WTC11 (cell line): ENCODE data around the gene KRT222. TPM values are rescaled to one million over a fixed set of nuclear protein-coding genes. Genes with fewer than 3 reads are reported as not detected.

Experiments
- ATAC-seq: fragments of 200-7000 bp; cut with Tn5 transposase; 2 replicates; pipeline ENCODE4 v1.10.0; 2021; ENCODE audit warnings: mild to moderate bottlenecking, moderate library complexity
- CTCF ChIA-PET: fragments of 300-600 bp; sonication (Branson Sonifier 250); formaldehyde crosslinking; loops from one replicate; lab custom pipeline; 2021; ENCODE audit warnings: antibody characterized with exemption; lab: Charles Lee
- POLR2A ChIA-PET: fragments of 350-600 bp; sonication (Branson Sonifier 250); formaldehyde crosslinking; loops from one replicate; lab custom pipeline; 2021; ENCODE audit warnings: antibody characterized with exemption; lab: Charles Lee
- DNase-seq: peaks from one replicate; pipeline ENCODE4 v3.0.0; 2021; ENCODE audit warnings: low spot score
- H3K27ac Mint-ChIP-seq: 2 replicates; pipeline ENCODE4 v1.8.0; 2021; ENCODE audit warnings: mixed read lengths
- H3K27me3 Mint-ChIP-seq: 2 replicates; pipeline ENCODE4 v1.8.0; 2021; ENCODE audit warnings: low read depth, mild to moderate bottlenecking, moderate library complexity, mixed read lengths
- H3K36me3 Mint-ChIP-seq: 2 replicates; pipeline ENCODE4 v1.8.0; 2021; ENCODE audit warnings: mixed read lengths
- H3K4me1 Mint-ChIP-seq: 2 replicates; pipeline ENCODE4 v1.8.0; 2022; ENCODE audit warnings: mixed read lengths
- H3K4me3 Mint-ChIP-seq: 2 replicates; pipeline ENCODE4 v1.8.0; 2021; ENCODE audit warnings: mild to moderate bottlenecking, moderate library complexity, mixed read lengths
- H3K9me3 Mint-ChIP-seq: 2 replicates; pipeline ENCODE4 v1.8.0; 2021; ENCODE audit warnings: mixed read lengths
- EMX1 ChIP-seq: fragments of 250-450 bp; sonication (Bioruptor Pico); IDR thresholded peaks from 2 replicates; pipeline ENCODE4 v1.8.0; 2021; ENCODE audit warnings: mild to moderate bottlenecking
- ETV6 ChIP-seq: sonication (generic); formaldehyde crosslinking; IDR thresholded peaks from 2 replicates; pipeline ENCODE4 v1.8.1; 2022; ENCODE audit warnings: mild to moderate bottlenecking, missing genetic modification reagents
- FOXK1 ChIP-seq: sonication (generic); formaldehyde crosslinking; IDR thresholded peaks from 2 replicates; pipeline ENCODE4 v1.8.0; 2022; ENCODE audit warnings: mild to moderate bottlenecking, moderate library complexity, missing genetic modification reagents
- IRF2 ChIP-seq: sonication (generic); formaldehyde crosslinking; IDR thresholded peaks from 2 replicates; pipeline ENCODE4 v1.8.0; 2022; ENCODE audit warnings: low read depth, missing genetic modification reagents, borderline replicate concordance
- NR2C2 ChIP-seq: sonication (generic); formaldehyde crosslinking; IDR thresholded peaks from 2 replicates; pipeline ENCODE4 v1.8.0; 2022; ENCODE audit warnings: mild to moderate bottlenecking, missing genetic modification reagents
- NR3C1 ChIP-seq: sonication (generic); formaldehyde crosslinking; conservative IDR thresholded peaks from 2 replicates; pipeline ENCODE4 v1.8.1; 2023; ENCODE audit warnings: low read depth, mild to moderate bottlenecking, missing genetic modification reagents
- PRRX2 ChIP-seq: fragments of 250-450 bp; sonication (Bioruptor Pico); IDR thresholded peaks from 2 replicates; pipeline ENCODE4 v1.8.0; 2021; ENCODE audit warnings: mild to moderate bottlenecking
- SMAD3 ChIP-seq: sonication (generic); formaldehyde crosslinking; IDR thresholded peaks from 2 replicates; pipeline ENCODE4 v1.8.0; 2022; ENCODE audit warnings: missing genetic modification reagents, mild to moderate bottlenecking, borderline replicate concordance
- TP53 ChIP-seq: sonication (generic); formaldehyde crosslinking; IDR thresholded peaks from 2 replicates; pipeline ENCODE4 v1.8.1; 2023; ENCODE audit warnings: mild to moderate bottlenecking, missing genetic modification reagents
- ZNF138 ChIP-seq: sonication (generic); formaldehyde crosslinking; conservative IDR thresholded peaks from 2 replicates; pipeline ENCODE4 v1.8.1; 2022; ENCODE audit warnings: mild to moderate bottlenecking, moderate library complexity, missing genetic modification reagents
- ZNF232 ChIP-seq: sonication (generic); formaldehyde crosslinking; IDR thresholded peaks from 2 replicates; pipeline ENCODE4 v1.8.0; 2022; ENCODE audit warnings: mild to moderate bottlenecking, missing genetic modification reagents
- ZNF263 ChIP-seq: sonication (generic); formaldehyde crosslinking; IDR thresholded peaks from 2 replicates; pipeline ENCODE4 v1.8.1; 2022; ENCODE audit warnings: low read depth, mild to moderate bottlenecking, moderate library complexity, missing genetic modification reagents
- ZNF396 ChIP-seq: fragments of 250-450 bp; sonication (Bioruptor Pico); IDR thresholded peaks from 2 replicates; pipeline ENCODE4 v1.8.0; 2021; ENCODE audit warnings: mild to moderate bottlenecking, moderate library complexity, borderline replicate concordance
- total RNA-seq: library from RNA; stranded (reverse); gene quantifications from 3 replicates; pipeline ENCODE4 v1.2.3, GENCODE V29; 2021
- TF ChIP-seq, protein P1 (sequence below): sonication (generic); formaldehyde crosslinking; IDR thresholded peaks from 2 replicates; pipeline ENCODE4 v1.8.1; 2022; ENCODE audit warnings: missing genetic modification reagents, borderline replicate concordance
- TF ChIP-seq, protein P2 (sequence below): fragments of 250-450 bp; sonication (Bioruptor Pico); IDR thresholded peaks from 2 replicates; pipeline ENCODE4 v1.9.0; 2021; ENCODE audit warnings: mild to moderate bottlenecking
- TF ChIP-seq, protein P3 (sequence below): sonication (generic); formaldehyde crosslinking; IDR thresholded peaks from 2 replicates; pipeline ENCODE4 v1.8.1; 2022; ENCODE audit warnings: low read depth, missing genetic modification reagents, borderline replicate concordance
- TF ChIP-seq, protein P4 (sequence below): sonication (generic); formaldehyde crosslinking; IDR thresholded peaks from 2 replicates; pipeline ENCODE4 v1.8.0; 2023; ENCODE audit warnings: mild to moderate bottlenecking, missing genetic modification reagents
- TF ChIP-seq, protein P5 (sequence below): sonication (generic); formaldehyde crosslinking; IDR thresholded peaks from 2 replicates; pipeline ENCODE4 v1.8.0; 2022; ENCODE audit warnings: mild to moderate bottlenecking, missing genetic modification reagents
- TF ChIP-seq, protein P6 (sequence below): sonication (generic); formaldehyde crosslinking; IDR thresholded peaks from 2 replicates; pipeline ENCODE4 v1.8.1; 2022; ENCODE audit warnings: mild to moderate bottlenecking, moderate library complexity, missing genetic modification reagents

The KRT222 gene
- total RNA-seq, 1 experiment from 2014 or later, result 0.09 TPM

DNA sequence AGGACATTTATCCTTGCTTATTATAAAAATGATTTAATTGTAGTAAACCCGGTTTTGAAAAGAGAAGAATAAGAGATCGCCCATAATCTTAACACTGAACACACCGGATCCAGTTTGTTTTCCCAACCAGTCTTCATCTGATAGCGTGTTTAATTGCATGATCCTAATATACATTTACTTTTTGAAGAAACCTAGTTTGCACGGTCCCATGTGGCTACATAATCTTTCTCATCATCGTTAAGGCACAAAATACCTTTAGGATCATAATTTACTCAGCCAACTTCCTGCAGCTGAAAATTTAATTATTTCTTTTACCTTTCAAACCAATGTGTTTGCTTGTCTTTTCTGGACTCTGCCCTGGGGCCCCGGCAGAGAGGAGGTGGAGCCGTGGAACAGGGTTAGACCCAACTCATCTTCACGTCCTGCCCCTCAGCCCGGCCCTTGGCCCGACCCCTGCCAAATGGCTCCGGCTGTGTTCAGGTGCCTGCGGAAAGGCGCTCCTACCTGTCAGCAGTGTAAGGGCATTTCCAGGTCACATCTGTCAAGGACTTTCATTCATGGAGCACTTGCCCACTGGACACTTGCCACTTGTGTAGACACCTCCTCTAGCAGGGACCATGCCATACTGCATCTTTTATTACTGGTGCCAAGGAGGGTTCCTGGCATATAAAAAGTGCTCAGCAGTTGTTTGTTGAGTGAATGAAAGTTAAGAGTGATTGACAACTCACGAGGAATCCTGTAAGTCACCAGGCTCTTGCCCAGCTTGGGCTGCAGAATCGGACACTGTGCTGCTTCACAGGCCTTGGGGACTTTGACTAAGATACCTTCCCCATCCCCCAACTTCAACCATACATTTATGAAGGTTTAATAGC, 46.0 kb downstream of the KRT222 start:
- Mint-ChIP-seq H3K4me1 (peaks cover 5% of the 10 kb centered on the region), H3K27ac (no peak overlapping the region), H3K36me3 (no peaks in the 10 kb centered on the region), H3K9me3 (no peaks in the 10 kb centered on the region), H3K4me3 (no peak overlapping the region), H3K27me3 (peaks cover 6% of the 10 kb centered on the region; the same call in 1 of the 2 replicates)
- CTCF ChIA-PET, result interaction anchor here (0.6 to 1.8 kb wide), 55 partner anchors 8 to 635 kb away, joined by 3 to 15 read pairs (median 4); partner anchors contain the start of genes GJD3, KRT20, KRT222 and KRT24
- POLR2A ChIA-PET, result interaction anchor here (0.7 kb wide), 1 partner anchor 1047 kb away, joined by 3 read pairs; no protein-coding TSS in a partner anchor
- ATAC-seq (no peak), DNase-seq (no peak)
- no peak for TF ChIP-seq NR3C1 (CRISPR knock-in tag)
- TF ChIP-seq PRRX2 (CRISPR knock-in tag), result no peak
- TF ChIP-seq ETV6, result no peak
- TF ChIP-seq FOXK1 (CRISPR knock-in tag), result no peak
- TF ChIP-seq, protein P1, sequence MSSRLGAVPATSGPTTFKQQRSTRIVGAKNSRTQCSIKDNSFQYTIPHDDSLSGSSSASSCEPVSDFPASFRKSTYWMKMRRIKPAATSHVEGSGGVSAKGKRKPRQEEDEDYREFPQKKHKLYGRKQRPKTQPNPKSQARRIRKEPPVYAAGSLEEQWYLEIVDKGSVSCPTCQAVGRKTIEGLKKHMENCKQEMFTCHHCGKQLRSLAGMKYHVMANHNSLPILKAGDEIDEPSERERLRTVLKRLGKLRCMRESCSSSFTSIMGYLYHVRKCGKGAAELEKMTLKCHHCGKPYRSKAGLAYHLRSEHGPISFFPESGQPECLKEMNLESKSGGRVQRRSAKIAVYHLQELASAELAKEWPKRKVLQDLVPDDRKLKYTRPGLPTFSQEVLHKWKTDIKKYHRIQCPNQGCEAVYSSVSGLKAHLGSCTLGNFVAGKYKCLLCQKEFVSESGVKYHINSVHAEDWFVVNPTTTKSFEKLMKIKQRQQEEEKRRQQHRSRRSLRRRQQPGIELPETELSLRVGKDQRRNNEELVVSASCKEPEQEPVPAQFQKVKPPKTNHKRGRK, result no peak
- no peak for TF ChIP-seq ZNF263
- TF ChIP-seq, protein P2, sequence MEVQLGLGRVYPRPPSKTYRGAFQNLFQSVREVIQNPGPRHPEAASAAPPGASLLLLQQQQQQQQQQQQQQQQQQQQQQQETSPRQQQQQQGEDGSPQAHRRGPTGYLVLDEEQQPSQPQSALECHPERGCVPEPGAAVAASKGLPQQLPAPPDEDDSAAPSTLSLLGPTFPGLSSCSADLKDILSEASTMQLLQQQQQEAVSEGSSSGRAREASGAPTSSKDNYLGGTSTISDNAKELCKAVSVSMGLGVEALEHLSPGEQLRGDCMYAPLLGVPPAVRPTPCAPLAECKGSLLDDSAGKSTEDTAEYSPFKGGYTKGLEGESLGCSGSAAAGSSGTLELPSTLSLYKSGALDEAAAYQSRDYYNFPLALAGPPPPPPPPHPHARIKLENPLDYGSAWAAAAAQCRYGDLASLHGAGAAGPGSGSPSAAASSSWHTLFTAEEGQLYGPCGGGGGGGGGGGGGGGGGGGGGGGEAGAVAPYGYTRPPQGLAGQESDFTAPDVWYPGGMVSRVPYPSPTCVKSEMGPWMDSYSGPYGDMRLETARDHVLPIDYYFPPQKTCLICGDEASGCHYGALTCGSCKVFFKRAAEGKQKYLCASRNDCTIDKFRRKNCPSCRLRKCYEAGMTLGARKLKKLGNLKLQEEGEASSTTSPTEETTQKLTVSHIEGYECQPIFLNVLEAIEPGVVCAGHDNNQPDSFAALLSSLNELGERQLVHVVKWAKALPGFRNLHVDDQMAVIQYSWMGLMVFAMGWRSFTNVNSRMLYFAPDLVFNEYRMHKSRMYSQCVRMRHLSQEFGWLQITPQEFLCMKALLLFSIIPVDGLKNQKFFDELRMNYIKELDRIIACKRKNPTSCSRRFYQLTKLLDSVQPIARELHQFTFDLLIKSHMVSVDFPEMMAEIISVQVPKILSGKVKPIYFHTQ, result no peak
- TF ChIP-seq TP53 (CRISPR knock-in tag), result no peak
- TF ChIP-seq, protein P3, sequence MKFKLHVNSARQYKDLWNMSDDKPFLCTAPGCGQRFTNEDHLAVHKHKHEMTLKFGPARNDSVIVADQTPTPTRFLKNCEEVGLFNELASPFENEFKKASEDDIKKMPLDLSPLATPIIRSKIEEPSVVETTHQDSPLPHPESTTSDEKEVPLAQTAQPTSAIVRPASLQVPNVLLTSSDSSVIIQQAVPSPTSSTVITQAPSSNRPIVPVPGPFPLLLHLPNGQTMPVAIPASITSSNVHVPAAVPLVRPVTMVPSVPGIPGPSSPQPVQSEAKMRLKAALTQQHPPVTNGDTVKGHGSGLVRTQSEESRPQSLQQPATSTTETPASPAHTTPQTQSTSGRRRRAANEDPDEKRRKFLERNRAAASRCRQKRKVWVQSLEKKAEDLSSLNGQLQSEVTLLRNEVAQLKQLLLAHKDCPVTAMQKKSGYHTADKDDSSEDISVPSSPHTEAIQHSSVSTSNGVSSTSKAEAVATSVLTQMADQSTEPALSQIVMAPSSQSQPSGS (CRISPR knock-in tag), result no peak
- TF ChIP-seq NR2C2 (CRISPR knock-in tag), result no peak
- TF ChIP-seq, protein P4, sequence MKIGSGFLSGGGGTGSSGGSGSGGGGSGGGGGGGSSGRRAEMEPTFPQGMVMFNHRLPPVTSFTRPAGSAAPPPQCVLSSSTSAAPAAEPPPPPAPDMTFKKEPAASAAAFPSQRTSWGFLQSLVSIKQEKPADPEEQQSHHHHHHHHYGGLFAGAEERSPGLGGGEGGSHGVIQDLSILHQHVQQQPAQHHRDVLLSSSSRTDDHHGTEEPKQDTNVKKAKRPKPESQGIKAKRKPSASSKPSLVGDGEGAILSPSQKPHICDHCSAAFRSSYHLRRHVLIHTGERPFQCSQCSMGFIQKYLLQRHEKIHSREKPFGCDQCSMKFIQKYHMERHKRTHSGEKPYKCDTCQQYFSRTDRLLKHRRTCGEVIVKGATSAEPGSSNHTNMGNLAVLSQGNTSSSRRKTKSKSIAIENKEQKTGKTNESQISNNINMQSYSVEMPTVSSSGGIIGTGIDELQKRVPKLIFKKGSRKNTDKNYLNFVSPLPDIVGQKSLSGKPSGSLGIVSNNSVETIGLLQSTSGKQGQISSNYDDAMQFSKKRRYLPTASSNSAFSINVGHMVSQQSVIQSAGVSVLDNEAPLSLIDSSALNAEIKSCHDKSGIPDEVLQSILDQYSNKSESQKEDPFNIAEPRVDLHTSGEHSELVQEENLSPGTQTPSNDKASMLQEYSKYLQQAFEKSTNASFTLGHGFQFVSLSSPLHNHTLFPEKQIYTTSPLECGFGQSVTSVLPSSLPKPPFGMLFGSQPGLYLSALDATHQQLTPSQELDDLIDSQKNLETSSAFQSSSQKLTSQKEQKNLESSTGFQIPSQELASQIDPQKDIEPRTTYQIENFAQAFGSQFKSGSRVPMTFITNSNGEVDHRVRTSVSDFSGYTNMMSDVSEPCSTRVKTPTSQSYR, result no peak
- no peak for TF ChIP-seq SMAD3

DNA sequence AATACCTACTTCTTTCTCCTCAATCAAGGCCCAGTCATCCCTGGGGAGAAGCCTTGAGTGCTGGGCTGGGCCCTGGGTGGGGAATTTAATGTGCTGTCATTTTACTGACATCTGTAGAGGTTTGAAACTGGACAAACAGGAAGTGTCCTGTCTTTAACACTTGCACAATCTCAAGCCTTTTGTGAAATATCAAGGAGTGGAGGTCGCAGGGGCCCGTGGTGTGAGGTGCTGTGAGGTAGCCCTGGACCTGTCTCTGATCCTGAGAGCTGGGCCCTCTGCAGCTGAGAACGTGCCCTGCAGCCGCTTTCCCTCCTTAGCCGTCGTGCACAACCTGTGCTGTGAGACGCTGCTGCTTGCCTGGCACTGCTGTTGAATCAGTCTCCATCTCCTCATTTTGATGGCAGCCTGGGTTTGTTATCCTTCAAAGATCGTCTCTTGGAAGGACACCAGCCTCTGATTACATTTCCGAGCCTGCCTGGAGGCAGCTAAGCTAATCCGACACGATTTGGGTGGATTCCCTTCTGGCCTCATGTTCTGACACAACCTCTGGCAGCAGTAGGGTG, 47.2 kb downstream of the KRT222 start:
- ChIA-PET CTCF (interaction anchor here (0.6 to 3.8 kb wide), 8 partner anchors 9 to 245 kb away, joined by 3 to 28 read pairs (median 3); partner anchors contain the start of gene SMARCE1), POLR2A (interaction anchor here (0.7 kb wide), 1 partner anchor 277 kb away, joined by 5 read pairs; no protein-coding TSS in a partner anchor)
- Mint-ChIP-seq H3K4me1 (peaks cover 5% of the 10 kb centered on the region), H3K27ac (no peak overlapping the region), H3K27me3 (peaks cover 6% of the 10 kb centered on the region; the same call in 1 of the 2 replicates), H3K9me3 (no peaks in the 10 kb centered on the region), H3K4me3 (no peak overlapping the region), H3K36me3 (no peaks in the 10 kb centered on the region)
- peak; percentile 44 for DNase-seq
- TF ChIP-seq SMAD3 (no peak), ZNF396 (CRISPR knock-in tag) (no peak), IRF2 (CRISPR knock-in tag) (no peak), ZNF232 (CRISPR knock-in tag) (no peak), ZNF138 (CRISPR knock-in tag) (no peak), EMX1 (CRISPR knock-in tag) (no peak)
- TF ChIP-seq, protein P5, sequence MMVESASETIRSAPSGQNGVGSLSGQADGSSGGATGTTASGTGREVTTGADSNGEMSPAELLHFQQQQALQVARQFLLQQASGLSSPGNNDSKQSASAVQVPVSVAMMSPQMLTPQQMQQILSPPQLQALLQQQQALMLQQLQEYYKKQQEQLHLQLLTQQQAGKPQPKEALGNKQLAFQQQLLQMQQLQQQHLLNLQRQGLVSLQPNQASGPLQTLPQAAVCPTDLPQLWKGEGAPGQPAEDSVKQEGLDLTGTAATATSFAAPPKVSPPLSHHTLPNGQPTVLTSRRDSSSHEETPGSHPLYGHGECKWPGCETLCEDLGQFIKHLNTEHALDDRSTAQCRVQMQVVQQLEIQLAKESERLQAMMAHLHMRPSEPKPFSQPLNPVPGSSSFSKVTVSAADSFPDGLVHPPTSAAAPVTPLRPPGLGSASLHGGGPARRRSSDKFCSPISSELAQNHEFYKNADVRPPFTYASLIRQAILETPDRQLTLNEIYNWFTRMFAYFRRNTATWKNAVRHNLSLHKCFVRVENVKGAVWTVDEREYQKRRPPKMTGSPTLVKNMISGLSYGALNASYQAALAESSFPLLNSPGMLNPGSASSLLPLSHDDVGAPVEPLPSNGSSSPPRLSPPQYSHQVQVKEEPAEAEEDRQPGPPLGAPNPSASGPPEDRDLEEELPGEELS, result no peak
- TF ChIP-seq, protein P6, sequence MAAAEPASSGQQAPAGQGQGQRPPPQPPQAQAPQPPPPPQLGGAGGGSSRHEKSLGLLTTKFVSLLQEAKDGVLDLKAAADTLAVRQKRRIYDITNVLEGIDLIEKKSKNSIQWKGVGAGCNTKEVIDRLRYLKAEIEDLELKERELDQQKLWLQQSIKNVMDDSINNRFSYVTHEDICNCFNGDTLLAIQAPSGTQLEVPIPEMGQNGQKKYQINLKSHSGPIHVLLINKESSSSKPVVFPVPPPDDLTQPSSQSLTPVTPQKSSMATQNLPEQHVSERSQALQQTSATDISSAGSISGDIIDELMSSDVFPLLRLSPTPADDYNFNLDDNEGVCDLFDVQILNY (CRISPR knock-in tag), result no peak
- ATAC-seq, result peak; percentile 34
